Activated CD8-positive, alpha-beta memory T cell treated with anti-CD3 and anti-CD28 coated beads, Interleukin-2, amount 10 ng/mL, durations not matched to agents 7 days and 5 days (primary cell): ENCODE results near the gene CCDC120. TPM values are rescaled to one million over a fixed set of nuclear protein-coding genes. Genes with fewer than 3 reads are reported as not detected.

Experiments
- ATAC-seq: fragments of 150-1000 bp; cut with Tn5 transposase; one replicate; pipeline ENCODE4 v1.10.0; 2021; ENCODE audit warnings: moderate library complexity
- CTCF ChIA-PET: fragments of 350-600 bp; sonication (Branson Sonifier 250); formaldehyde crosslinking; loops from one replicate; lab custom pipeline; 2021; ENCODE audit warnings: antibody characterized with exemption; lab: Charles Lee
- DNase-seq: peaks from one replicate; pipeline ENCODE4 v3.0.0-alpha.2; 2020
- H3K27ac Mint-ChIP-seq: one replicate; pipeline ENCODE4 v1.8.0; 2021; ENCODE audit warnings: mild to moderate bottlenecking, mixed read lengths
- H3K27me3 Mint-ChIP-seq: one replicate; pipeline ENCODE4 v1.8.0; 2021; ENCODE audit warnings: mixed read lengths
- H3K36me3 Mint-ChIP-seq: one replicate; pipeline ENCODE4 v1.8.0; 2021; ENCODE audit warnings: mild to moderate bottlenecking, mixed read lengths
- H3K4me1 Mint-ChIP-seq: one replicate; pipeline ENCODE4 v1.8.0; 2021; ENCODE audit warnings: mixed read lengths
- H3K4me3 Mint-ChIP-seq: one replicate; pipeline ENCODE4 v1.8.0; 2021; ENCODE audit warnings: mild to moderate bottlenecking, moderate library complexity, mixed read lengths
- H3K9me3 Mint-ChIP-seq: one replicate; pipeline ENCODE4 v1.8.0; 2022; ENCODE audit warnings: low read depth, mixed read lengths
- total RNA-seq, 2 experiments: library from RNA; stranded (reverse); gene quantifications; one replicate each; pipeline ENCODE4 v1.2.3, GENCODE V29; 2021

Gene CCDC120, protein sequence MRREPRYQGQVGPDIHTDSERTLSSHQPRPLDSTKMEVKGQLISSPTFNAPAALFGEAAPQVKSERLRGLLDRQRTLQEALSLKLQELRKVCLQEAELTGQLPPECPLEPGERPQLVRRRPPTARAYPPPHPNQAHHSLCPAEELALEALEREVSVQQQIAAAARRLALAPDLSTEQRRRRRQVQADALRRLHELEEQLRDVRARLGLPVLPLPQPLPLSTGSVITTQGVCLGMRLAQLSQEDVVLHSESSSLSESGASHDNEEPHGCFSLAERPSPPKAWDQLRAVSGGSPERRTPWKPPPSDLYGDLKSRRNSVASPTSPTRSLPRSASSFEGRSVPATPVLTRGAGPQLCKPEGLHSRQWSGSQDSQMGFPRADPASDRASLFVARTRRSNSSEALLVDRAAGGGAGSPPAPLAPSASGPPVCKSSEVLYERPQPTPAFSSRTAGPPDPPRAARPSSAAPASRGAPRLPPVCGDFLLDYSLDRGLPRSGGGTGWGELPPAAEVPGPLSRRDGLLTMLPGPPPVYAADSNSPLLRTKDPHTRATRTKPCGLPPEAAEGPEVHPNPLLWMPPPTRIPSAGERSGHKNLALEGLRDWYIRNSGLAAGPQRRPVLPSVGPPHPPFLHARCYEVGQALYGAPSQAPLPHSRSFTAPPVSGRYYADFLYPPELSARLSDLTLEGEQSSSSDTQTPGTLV
- total RNA-seq, result 1 to 10 TPM; 6.9 to 7.9 TPM

DNA sequence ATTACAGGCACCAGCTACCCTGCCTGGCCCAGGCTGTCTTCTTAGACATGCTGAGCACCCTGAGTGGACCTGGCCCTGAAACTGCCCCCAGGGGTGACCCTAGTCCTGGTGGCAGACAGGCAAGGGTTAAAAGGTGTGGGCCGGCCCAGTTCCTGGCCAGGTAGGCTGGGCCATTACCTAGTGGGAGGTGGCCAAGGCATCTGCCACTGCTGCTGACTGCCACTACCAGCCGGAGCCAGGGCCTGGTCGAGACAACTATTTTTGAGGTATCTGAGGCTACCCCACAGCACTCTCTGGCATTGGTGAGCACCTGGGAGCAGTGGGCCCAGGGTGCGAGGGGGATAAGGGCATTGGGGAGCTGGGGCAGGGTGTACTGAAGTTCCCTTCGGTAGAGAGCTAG is at the start of gene CCDC120:
CCDC120 (plus strand) TSS at position 206 of the 400 bp plus-strand sequence. CDS start 3,043 bp downstream, outside the sequence.
- DNase-seq (no peak), ATAC-seq (no peak)
- H3K4me1 Mint-ChIP-seq, result peaks cover 31% of the 10 kb centered on the region
- no peaks in the 10 kb centered on the region for H3K9me3 Mint-ChIP-seq
- H3K27me3 Mint-ChIP-seq, result no peaks in the 10 kb centered on the region
- peaks cover 5% of the 10 kb centered on the region for H3K36me3 Mint-ChIP-seq
- H3K4me3 Mint-ChIP-seq, result no peak within 1 kb of the TSS
- CTCF ChIA-PET, result no interaction called here
- H3K27ac Mint-ChIP-seq, result no peak within 1 kb of the TSS

DNA sequence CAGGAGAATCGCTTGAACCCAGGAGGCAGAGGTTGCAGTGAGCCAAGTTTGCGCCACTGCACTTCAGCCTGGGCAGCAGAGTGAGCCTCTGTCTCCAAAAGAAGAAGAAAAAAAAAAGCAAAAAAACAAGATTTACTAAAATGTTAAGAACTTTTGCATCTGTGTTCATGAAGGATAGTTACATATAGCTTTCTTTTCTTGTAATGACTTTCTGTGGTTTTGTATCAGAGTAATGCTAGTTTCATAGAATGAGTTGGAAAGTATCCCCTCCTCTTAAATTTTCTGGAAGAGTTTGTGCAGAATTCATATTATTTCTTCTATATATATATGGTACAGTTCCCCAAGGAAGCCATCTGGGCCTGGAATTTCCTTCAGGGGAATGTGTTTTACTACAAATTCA is 39.7 kb upstream of the CCDC120 start:
- H3K27ac Mint-ChIP-seq, result no peak overlapping the region
- no peaks in the 10 kb centered on the region for H3K9me3 Mint-ChIP-seq
- no peak for DNase-seq
- no peaks in the 10 kb centered on the region for H3K27me3 Mint-ChIP-seq
- CTCF ChIA-PET, result no interaction called here
- no peak for ATAC-seq
- H3K36me3 Mint-ChIP-seq, result no peaks in the 10 kb centered on the region
- H3K4me3 Mint-ChIP-seq, result no peak overlapping the region
- H3K4me1 Mint-ChIP-seq, result peaks cover 9% of the 10 kb centered on the region

DNA sequence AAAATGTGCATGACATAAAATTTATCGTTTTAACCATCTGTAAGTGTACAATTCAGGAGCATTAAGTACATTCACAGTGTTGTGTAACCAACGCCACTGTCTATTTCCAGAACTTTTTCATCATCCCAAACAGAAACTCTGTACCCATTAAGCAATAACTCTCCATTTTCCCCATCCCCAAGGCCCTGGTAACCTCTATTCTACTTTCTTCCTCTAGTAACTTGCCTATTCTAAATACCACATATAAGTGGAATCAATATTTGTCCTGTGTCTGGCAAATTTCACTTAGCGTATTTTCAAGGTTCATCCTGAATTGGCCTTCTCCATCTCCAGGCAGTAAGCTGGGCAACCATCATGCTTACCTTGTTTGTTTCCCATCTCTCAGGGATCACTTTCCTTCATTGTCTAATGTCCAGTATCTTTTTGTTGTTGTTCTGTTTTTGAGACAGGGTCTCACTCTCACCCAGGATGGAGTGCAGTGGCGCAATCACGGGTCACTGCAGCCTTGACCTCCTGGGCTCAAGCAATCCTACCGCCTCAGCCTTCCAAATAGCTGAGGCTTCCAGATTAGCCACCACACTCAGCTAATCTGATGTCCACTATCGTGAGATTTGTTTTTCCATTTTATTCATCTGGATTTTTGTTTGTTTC is 39.1 kb upstream of the CCDC120 start:
- CTCF ChIA-PET, result no interaction called here
- ATAC-seq (no peak), DNase-seq (no peak)
- Mint-ChIP-seq H3K4me3 (no peak overlapping the region), H3K36me3 (peaks cover 6% of the 10 kb centered on the region), H3K27me3 (no peaks in the 10 kb centered on the region), H3K9me3 (no peaks in the 10 kb centered on the region), H3K27ac (no peak overlapping the region), H3K4me1 (peaks cover 9% of the 10 kb centered on the region)

DNA sequence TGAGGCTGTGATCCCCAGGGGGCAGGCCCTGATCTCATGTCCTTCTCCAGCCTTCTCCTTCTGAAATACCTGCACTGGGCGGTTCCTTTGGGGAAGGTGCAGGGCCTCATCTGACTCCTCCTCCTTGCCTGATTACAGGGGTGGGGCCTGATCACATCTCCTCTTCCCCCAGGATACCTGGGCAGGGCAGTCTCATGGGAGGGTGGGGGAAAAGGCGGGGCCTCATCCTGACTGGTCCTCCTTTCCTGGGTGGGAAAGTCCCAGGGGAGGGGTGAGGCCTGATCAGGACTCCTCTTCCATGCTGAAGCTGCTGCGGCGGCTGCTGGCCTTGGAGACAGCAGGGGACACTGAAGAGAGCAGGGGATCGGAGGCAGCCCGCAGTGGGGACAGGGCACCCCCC is 28.9 kb upstream of the CCDC120 start:
- Mint-ChIP-seq H3K9me3 (no peaks in the 10 kb centered on the region), H3K27me3 (no peaks in the 10 kb centered on the region), H3K27ac (no peak overlapping the region), H3K4me1 (no peaks in the 10 kb centered on the region), H3K4me3 (no peak overlapping the region), H3K36me3 (peaks cover 23% of the 10 kb centered on the region)
- no peak for DNase-seq
- CTCF ChIA-PET, result no interaction called here
- no peak for ATAC-seq

DNA sequence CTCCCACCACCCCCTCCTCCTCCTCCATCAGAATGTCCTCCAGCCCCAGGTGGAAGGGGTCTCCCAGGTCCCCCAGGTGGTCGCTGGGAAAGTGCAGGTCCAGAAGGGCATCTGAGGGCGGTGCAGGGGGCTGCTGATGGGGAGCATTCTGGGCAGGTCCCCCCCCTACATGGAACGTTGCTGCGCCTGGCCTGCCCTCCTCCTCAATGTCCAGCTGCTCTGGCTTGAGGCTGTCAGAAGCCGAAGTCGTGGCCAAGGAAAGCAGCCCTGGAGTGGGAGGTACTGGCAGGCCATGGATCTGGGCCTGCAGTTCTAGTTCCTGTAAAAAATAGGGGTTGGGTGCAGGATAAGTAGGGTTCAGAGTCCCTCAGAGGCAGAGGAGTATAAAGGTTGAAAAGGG is 28.5 kb upstream of the CCDC120 start:
- peaks cover 23% of the 10 kb centered on the region for H3K36me3 Mint-ChIP-seq
- H3K27ac Mint-ChIP-seq, result no peak overlapping the region
- no peak overlapping the region for H3K4me3 Mint-ChIP-seq
- no peak for DNase-seq
- no peaks in the 10 kb centered on the region for H3K4me1 Mint-ChIP-seq
- ATAC-seq, result no peak
- CTCF ChIA-PET, result no interaction called here
- no peaks in the 10 kb centered on the region for H3K27me3 Mint-ChIP-seq
- H3K9me3 Mint-ChIP-seq, result no peaks in the 10 kb centered on the region

DNA sequence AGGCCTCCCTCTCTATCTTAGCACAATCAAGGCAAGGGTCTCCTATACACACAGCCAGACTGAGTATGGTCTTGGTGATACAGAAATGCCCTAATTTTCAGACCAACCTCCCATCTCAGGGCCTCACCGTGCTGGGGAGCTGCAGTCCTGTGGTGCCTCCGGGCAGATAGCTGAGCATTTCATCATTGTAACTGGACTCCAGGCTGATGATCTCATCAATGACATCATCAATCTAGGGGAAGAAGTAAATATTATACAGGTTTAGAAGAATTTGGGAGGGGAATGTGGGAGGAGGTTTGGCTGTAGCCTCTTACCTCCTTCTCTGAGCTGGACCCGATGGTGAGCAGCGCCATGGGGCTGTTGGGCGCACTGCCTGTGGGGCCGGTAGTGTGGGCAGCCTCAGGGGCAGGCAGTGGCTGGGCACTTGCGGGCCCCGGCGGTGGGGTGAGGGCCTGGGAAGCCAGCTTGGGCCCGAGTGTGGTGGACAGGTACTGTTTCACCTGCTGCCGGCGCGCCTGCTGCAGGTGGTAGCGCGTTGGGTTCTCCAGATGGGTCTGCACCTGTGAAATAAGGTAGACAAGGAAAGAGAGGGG is 20.8 kb upstream of the CCDC120 start:
- DNase-seq, result no peak
- no peak for ATAC-seq
- H3K4me3 Mint-ChIP-seq, result no peak overlapping the region
- H3K4me1 Mint-ChIP-seq, result peaks cover 30% of the 10 kb centered on the region
- peak overlapping the region; percentile 56 for H3K27ac Mint-ChIP-seq
- peaks cover 29% of the 10 kb centered on the region for H3K36me3 Mint-ChIP-seq
- CTCF ChIA-PET, result no interaction called here
- H3K9me3 Mint-ChIP-seq, result no peaks in the 10 kb centered on the region
- no peaks in the 10 kb centered on the region for H3K27me3 Mint-ChIP-seq

DNA sequence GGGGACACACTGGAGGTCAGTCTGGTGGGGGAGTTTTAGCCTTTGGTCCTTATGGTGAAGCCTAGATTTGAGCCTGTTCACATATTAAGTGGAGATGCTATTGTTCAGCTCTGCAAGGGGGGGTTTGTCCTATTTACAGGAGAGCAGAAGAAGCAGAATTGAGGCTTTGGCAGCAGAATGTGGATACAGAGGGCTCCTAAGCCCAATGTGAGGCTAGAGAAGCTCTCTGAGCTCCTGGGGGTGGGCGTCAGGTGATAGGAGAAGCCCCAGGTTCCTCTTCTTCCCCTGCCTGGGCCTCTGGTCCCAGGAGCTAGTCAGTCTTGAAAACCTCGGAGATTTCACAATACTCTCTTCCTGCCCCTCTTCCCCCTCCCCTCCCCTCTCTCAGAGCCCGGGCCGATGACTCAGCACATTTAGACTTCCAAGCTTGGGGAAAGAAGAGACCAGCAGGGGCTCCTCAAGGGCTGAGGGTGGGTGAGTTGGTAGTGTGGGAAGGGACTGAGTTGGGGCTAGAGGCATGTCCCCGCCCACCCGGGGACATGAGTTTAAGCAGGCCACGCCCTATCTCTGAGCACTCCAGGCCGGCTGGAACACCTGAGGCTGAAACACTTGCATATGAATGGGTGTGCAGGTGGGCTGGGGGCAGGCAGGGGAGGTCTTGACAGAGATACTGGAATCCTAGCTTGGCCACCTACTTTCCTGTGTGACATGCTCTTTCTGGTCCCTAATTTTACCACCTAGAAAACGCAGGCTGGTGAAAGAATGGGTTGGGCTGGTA is 19.0 kb upstream of the CCDC120 start:
- CTCF ChIA-PET, result interaction anchor here (1.0 to 1.3 kb wide), 2 partner anchors 37 to 94 kb away, joined by 3 read pairs; partner anchors contain the start of gene GRIPAP1
- ATAC-seq, result no peak
- peak overlapping the region; percentile 76 for H3K27ac Mint-ChIP-seq
- H3K27me3 Mint-ChIP-seq, result no peaks in the 10 kb centered on the region
- DNase-seq, result peak; percentile 55
- peaks cover 14% of the 10 kb centered on the region for H3K36me3 Mint-ChIP-seq
- H3K4me1 Mint-ChIP-seq, result peaks cover 37% of the 10 kb centered on the region
- H3K4me3 Mint-ChIP-seq, result peak overlapping the region; percentile 47
- H3K9me3 Mint-ChIP-seq, result no peaks in the 10 kb centered on the region

DNA sequence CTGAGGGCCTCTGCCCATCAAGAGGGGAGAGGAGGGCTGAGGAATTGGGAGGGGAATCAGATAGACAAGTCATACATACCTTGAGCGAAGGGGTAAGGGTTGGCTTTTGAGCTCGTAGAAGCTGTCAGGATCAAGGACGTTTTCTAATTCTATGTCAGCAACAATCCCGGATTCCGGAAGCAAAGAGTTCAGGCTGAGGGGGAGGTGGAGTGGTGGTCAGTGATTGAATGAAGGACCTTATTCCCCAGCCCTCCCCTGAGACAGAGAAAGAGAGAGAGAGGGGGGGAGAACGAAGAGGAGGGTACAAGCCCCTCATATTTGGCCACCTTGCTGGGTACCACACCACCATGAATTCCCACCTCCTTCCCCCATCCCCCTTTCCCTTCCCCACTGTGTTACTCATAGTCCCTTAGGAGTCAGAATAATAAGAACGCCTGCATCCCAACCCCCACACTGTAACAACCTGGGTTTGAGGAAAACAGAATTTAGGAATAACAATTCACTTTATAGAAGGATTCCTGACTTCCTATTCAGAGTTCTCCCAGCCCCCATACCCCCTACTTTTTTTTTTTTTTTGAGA is 18.3 kb upstream of the CCDC120 start:
- peak overlapping the region; percentile 76 for H3K27ac Mint-ChIP-seq

DNA sequence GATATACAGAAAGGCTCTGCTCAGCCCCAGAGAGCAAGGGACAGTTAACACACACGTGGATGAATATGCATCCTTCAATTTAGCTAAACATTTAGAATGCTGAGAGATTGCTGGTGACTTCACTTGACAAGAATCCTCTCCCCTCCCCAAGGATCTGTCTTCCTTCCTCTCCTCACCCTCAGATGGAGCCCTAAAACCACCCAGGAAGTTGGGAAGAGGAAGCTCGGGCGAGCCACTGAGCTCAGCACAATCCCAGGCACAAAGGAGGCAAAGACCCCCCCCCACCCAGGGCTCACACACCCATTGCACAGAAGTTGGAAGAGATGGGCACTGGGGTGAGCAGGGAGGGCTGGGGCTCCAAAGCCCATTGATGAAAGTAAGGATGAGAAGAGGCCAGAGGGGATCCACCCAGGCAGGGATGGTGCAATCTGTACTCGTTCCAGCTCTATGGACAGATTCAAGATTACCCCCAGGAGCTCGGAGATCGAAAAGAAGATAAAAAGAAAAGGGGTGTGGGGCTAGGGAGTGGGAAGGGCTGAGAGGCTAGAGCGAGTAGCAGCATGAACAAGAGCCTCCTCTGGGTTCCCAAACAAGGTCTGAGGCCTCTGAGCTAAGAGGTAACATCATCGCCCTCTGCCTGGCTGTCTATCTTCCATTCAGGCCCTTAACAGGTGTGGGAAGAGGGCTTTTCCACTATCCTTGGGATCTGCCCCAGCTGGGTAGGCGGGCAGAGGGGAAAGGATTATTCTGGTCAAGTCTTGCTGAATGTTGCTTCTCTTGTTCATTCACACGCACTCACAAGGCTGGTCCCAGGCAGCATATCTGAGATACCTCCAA is 16.8 kb upstream of the CCDC120 start:
- no peak for ATAC-seq
- no peaks in the 10 kb centered on the region for H3K9me3 Mint-ChIP-seq
- CTCF ChIA-PET, result interaction anchor here (0.9 to 2.3 kb wide), 5 partner anchors 13 to 126 kb away, joined by 3 to 9 read pairs (median 4); partner anchors contain the start of gene OTUD5
- H3K27ac Mint-ChIP-seq, result peak overlapping the region; percentile 90
- H3K27me3 Mint-ChIP-seq, result no peaks in the 10 kb centered on the region
- H3K36me3 Mint-ChIP-seq, result peaks cover 12% of the 10 kb centered on the region
- peaks cover 37% of the 10 kb centered on the region for H3K4me1 Mint-ChIP-seq
- peak overlapping the region; percentile 89 for H3K4me3 Mint-ChIP-seq
- DNase-seq, result no peak

More for the DNA sequence above, 18.3 kb upstream of the CCDC120 start:
- Mint-ChIP-seq H3K4me1 (peaks cover 37% of the 10 kb centered on the region), H3K4me3 (peak overlapping the region; percentile 47), H3K27me3 (no peaks in the 10 kb centered on the region), H3K9me3 (no peaks in the 10 kb centered on the region), H3K36me3 (peaks cover 14% of the 10 kb centered on the region)
- CTCF ChIA-PET, result interaction anchor here (1.3 kb wide), 1 partner anchor 38 kb away, joined by 3 read pairs; the partner anchor contains the start of gene GRIPAP1
- ATAC-seq (no peak), DNase-seq (no peak)

DNA sequence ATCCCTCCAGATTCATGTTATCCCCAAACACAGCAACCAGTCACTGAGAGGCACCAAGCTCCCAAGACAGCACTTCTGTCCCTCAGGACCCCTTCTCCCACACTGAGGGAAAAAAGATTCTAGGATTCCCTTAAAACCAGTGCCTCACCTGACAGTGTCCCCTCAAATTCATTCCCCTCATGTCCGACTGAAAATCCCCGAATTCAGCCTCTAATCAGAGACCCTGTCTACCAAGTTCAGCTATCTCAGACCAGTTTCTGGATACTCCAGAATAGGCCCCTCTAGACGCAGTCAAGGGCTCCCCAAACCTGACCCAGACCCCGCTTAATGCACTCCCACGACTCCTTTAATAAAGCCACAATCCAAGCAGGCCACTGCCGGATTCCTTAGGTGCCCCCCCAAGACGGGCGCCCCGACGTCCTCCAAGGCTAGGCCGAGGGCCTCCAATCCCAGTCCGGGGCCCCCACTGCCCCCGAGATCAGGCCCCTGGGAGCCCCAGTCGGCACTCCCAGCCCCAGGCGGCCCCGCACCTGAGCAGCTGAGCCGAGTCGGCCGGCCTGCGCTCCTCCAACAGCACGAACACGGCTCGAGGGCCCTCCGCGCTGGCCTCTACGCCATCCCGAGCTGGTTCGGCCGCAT is 16.1 kb upstream of the CCDC120 start:
- peaks cover 36% of the 10 kb centered on the region for H3K4me1 Mint-ChIP-seq
- H3K27ac Mint-ChIP-seq, result peak overlapping the region; percentile 90

More for the DNA sequence above, 16.1 kb upstream of the CCDC120 start:
- Mint-ChIP-seq H3K36me3 (peaks cover 11% of the 10 kb centered on the region), H3K4me3 (peak overlapping the region; percentile 89), H3K27me3 (no peaks in the 10 kb centered on the region), H3K9me3 (no peaks in the 10 kb centered on the region)
- CTCF ChIA-PET, result interaction anchor here (0.9 to 2.3 kb wide), 8 partner anchors 13 to 125 kb away, joined by 3 to 9 read pairs (median 4); partner anchors contain the start of genes GRIPAP1 and OTUD5
- no peak for DNase-seq
- ATAC-seq, result peak; percentile 10
